Stomach (tissue), 9 donors: ENCODE measurements around the gene SLC4A4. TPM values are rescaled to one million over a fixed set of nuclear protein-coding genes. Genes with fewer than 3 reads are reported as not detected.
A peak's percentile ranks its signal among the peaks of the same experiment; 100 is the strongest.

ENCODE experiments used
- DNase-seq, 2 donors: peaks; one replicate each; pipeline versions ENCODE4 v3.0.0 to v3.0.0-alpha.2; 2013 to 2019
- H3K27ac ChIP-seq, 5 donors: fragments of 200-600 bp in 4 of 5; sonication (generic) in 4 of 5; one replicate each; pipeline ENCODE4 v1.5.1; 2013 to 2019; ENCODE audit warnings: mild to moderate bottlenecking in 1 of 5, moderate library complexity in 1 of 5
- H3K27me3 ChIP-seq, 3 donors: fragments of 200-600 bp; sonication (generic); one replicate each; pipeline ENCODE4 v1.5.1; 2017 to 2019; ENCODE audit warnings: mixed run types in 1 of 3
- H3K36me3 ChIP-seq, 4 donors: fragments of 200-600 bp; sonication (generic); 1 replicate in 3 of 4; 2 replicates in 1 of 4; pipeline ENCODE4 v1.5.1; 2016 to 2019
- H3K4me1 ChIP-seq, 4 donors: fragments of 200-600 bp; sonication (generic); one replicate each; pipeline ENCODE4 v1.5.1; 2016 to 2019
- H3K4me3 ChIP-seq, 4 donors: fragments of 200-600 bp; sonication (generic) in 3 of 4; one replicate each; pipeline ENCODE4 v1.5.1; 2016 to 2019; ENCODE audit warnings: mild to moderate bottlenecking in 1 of 4
- H3K9me3 ChIP-seq, 4 donors: fragments of 200-600 bp; sonication (generic); one replicate each; pipeline ENCODE4 v1.5.1; 2016 to 2019
- EP300 ChIP-seq: sonication (generic); formaldehyde crosslinking; IDR thresholded peaks from one replicate; pipeline ENCODE4 v1.6.1; 2017; ENCODE audit warnings: antibody characterized with exemption
- POLR2A ChIP-seq, 4 donors: fragments of 450-650 bp; IDR thresholded peaks; one replicate each; pipeline ENCODE4 v1.6.1; 2016; ENCODE audit warnings: antibody characterized with exemption in 4 of 4, control low read depth in 2 of 4, mild to moderate bottlenecking in 1 of 4, moderate library complexity in 1 of 4
- POLR2AphosphoS5 ChIP-seq, 3 donors: sonication (generic); formaldehyde crosslinking; IDR thresholded peaks; one replicate each; pipeline ENCODE4 v1.6.1; 2016; ENCODE audit warnings: antibody characterized with exemption in 3 of 3
- WGBS, 5 donors: extraction: QIAGEN DNeasy Blood & Tissue Kit in 3 of 5; methylation state at CpG; one replicate each; pipeline versions ENCODE4 v1.1.5 to v1.1.7; 2013 to 2018; 5-methylcytosine and 5-hydroxymethylcytosine counted together
- intact Hi-C: fragments of 100-400 bp; cut with DNase I; formaldehyde crosslinking; loops from one replicate; pipeline ENCODE4 v1.15.1; 2023; ENCODE audit warnings: low total_unique reads
- polyA plus RNA-seq, 3 donors: library from polyadenylated mRNA; stranded (reverse); fragments of 200-250 nt; gene quantifications; one replicate each; pipeline ENCODE4 v1.2.3, GENCODE V29; 2013
- total RNA-seq, 5 donors: library from RNA; depleted of rRNA; stranded (reverse); fragments of >200 nt; gene quantifications; one replicate each; pipeline versions ENCODE4 v1.1.0 to v1.2.3, GENCODE V29; 2014 to 2016
- TF ChIP-seq, protein P1 (sequence below), 7 experiments: fragments of 450-650 bp in 4 of 7; fragments of 200-600 bp in 3 of 7; sonication (generic) in 3 of 7; IDR thresholded peaks; one replicate each; pipeline ENCODE4 v1.5.1; 2016 to 2019; ENCODE audit warnings: antibody characterized with exemption in 7 of 7, control low read depth in 2 of 7, mild to moderate bottlenecking in 1 of 7
- donor health status: healthy with polysubstance abuse.
- donor health status: Bipolar disorder and iron deficiency.
- donor health status: healthy.

The SLC4A4 gene
- total and polyA plus RNA-seq, 8 donors: 1.8 to 95.3 (median 12.8) TPM

DNA sequence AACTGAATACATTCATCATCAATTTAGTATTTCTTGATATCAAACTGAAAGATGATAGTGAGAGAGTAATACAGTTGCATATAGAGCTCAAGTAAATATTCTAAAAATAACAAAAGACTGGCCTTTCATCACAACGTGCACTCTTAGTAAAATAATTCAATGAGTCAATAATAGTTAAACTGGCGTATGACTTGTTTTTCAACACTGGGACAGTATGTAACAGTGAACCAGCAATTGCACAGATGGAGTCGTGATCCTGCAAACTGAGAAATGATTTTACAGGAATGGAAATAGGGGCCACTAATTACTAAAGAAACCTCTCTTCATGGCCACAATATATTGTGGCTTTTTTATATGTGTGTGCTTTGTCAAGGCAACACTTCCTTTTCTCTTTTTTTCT, 137.4 kb downstream of the SLC4A4 start:
- peaks cover 0 to 12% (median 7%) of the 10 kb centered on the region in 4 donors for H3K36me3 ChIP-seq
- WGBS, 5 donors: 40 to 69% (median 50%) methylated on average over 3 of the region's 3 CpGs
- intact Hi-C loops: no loop called here
- TF ChIP-seq, protein P1, sequence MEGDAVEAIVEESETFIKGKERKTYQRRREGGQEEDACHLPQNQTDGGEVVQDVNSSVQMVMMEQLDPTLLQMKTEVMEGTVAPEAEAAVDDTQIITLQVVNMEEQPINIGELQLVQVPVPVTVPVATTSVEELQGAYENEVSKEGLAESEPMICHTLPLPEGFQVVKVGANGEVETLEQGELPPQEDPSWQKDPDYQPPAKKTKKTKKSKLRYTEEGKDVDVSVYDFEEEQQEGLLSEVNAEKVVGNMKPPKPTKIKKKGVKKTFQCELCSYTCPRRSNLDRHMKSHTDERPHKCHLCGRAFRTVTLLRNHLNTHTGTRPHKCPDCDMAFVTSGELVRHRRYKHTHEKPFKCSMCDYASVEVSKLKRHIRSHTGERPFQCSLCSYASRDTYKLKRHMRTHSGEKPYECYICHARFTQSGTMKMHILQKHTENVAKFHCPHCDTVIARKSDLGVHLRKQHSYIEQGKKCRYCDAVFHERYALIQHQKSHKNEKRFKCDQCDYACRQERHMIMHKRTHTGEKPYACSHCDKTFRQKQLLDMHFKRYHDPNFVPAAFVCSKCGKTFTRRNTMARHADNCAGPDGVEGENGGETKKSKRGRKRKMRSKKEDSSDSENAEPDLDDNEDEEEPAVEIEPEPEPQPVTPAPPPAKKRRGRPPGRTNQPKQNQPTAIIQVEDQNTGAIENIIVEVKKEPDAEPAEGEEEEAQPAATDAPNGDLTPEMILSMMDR (IDR thresholded peaks at IDR 0.05): no peak
- TF ChIP-seq POLR2AphosphoS5 (IDR thresholded peaks at IDR 0.05): no peak
- no peak for TF ChIP-seq EP300
- no peak for TF ChIP-seq POLR2A (IDR thresholded peaks at IDR 0.05)
- peaks cover 0 to 7% (median 0%) of the 10 kb centered on the region in 4 donors for H3K4me1 ChIP-seq
- no peak overlapping the region for H3K4me3 ChIP-seq
- DNase-seq: no peak
- H3K27me3 ChIP-seq: no peaks in the 10 kb centered on the region
- no peak overlapping the region for H3K27ac ChIP-seq
- no peaks in the 10 kb centered on the region for H3K9me3 ChIP-seq

DNA sequence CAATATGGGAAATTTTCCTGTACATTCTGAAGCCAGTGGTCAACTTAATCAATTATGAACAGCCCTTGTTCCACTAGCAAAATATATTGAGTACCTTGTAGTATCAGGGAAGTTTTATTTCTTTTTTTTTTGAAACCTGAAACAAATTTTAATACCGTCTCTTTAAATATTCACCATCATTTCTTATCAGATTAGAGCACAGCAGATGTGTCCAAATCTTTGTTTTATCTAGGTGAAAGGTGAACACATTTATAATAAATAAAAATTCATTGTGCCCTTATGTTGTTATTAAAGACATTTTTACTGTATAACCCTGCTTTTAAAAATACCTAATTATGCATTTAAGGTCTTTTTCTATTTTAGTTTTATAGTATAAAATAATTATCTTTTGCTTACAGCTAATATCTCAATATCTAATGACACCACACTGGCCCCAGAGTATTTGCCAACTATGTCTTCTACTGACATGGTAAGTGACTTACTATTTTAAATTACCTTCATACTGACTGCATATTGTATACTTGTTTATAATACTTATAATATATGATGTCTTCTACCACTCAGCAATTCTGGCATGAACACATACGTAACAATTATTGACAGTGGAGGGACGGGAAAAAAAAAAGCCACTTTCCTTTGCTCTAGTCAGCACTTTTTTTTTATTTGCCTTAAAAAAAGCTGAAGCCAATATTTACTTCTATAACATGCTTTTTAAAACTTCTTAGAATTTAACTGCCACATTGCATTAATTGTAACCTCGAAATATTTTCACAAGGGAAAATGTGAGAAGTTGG, 147.9 kb downstream of the SLC4A4 start:
- 50 to 61% (median 58%) methylated on average over 4 of the region's 4 CpGs for WGBS, 5 donors
- DNase-seq: no peak
- H3K4me3 ChIP-seq: no peak overlapping the region
- H3K9me3 ChIP-seq: no peaks in the 10 kb centered on the region
- no peaks in the 10 kb centered on the region for H3K36me3 ChIP-seq
- no peaks in the 10 kb centered on the region for H3K27me3 ChIP-seq
- intact Hi-C loops: no loop called here
- TF ChIP-seq, protein P1 (IDR thresholded peaks at IDR 0.05): no peak
- no peak for TF ChIP-seq EP300
- TF ChIP-seq POLR2AphosphoS5 (IDR thresholded peaks at IDR 0.05): no peak
- TF ChIP-seq POLR2A (IDR thresholded peaks at IDR 0.05): no peak
- peaks cover 0 to 8% (median 3%) of the 10 kb centered on the region in 4 donors for H3K4me1 ChIP-seq
- no peak overlapping the region for H3K27ac ChIP-seq

DNA sequence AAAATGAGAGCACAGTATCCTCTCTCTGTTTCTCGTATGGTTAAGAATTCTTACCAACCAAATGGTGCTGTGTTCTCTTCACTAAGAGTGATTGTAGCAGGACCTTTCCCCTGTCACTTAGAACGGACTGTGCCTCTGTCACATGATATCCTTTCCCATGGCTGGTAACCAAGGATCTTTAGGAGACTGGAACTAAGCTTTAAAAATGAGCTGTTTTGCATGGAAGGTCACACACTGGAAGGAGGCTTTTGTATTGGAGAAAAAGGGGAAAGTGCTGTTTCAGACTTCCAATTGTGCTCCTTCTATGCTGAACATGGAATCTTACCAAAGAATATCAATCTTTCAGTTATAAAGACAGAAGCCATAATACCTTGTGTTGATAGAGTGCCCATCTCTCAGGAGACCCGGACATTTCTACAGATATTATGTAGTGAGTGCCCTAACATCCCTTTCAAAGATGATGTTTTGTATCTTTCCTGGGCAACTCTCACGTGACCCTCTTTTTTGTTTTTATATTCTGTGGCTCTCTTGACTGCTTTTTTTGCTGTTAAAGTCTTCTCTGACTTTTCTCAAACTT, 148.6 kb downstream of the SLC4A4 start:
- TF ChIP-seq POLR2A (IDR thresholded peaks at IDR 0.05): no peak
- TF ChIP-seq, protein P1 (IDR thresholded peaks at IDR 0.05): no peak
- no peak for TF ChIP-seq POLR2AphosphoS5 (IDR thresholded peaks at IDR 0.05)
- TF ChIP-seq EP300: no peak
- Histone ChIP-seq H3K27me3 (no peaks in the 10 kb centered on the region), H3K4me1 (peaks cover 0 to 8% (median 3%) of the 10 kb centered on the region in 4 donors), H3K9me3 (no peaks in the 10 kb centered on the region), H3K36me3 (no peaks in the 10 kb centered on the region), H3K4me3 (no peak overlapping the region), H3K27ac (no peak overlapping the region)
- DNase-seq: peak in 1 of 2 donors; percentile 48
- intact Hi-C loops: no loop called here
- 58 to 73% (median 61%) methylated on average over 4 of the region's 4 CpGs for WGBS, 5 donors

DNA sequence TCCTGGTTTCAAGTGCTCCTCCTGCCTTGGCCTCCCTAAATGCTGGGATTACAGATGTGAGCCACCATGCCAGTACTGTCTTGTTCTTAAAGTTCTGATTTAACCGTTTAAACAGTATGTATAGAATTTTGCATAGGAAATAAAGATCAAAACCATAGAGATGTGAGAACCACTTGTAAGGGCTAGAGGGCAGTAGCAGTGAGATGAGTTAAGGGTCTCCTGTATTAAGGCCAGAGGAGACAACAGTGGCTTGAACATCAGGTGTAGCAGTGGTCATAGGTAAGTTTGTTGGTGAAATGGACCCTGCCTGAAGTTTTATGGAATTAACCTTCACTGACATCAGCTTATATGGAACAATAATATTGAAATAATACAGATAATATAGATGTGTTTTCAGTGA, 155.7 kb downstream of the SLC4A4 start:
- TF ChIP-seq POLR2AphosphoS5 (IDR thresholded peaks at IDR 0.05): no peak
- TF ChIP-seq, protein P1 (IDR thresholded peaks at IDR 0.05): no peak
- no peak for TF ChIP-seq EP300
- no peak for TF ChIP-seq POLR2A (IDR thresholded peaks at IDR 0.05)
- Histone ChIP-seq H3K4me1 (no peaks in the 10 kb centered on the region), H3K4me3 (no peak overlapping the region), H3K27me3 (no peaks in the 10 kb centered on the region), H3K9me3 (no peaks in the 10 kb centered on the region), H3K36me3 (no peaks in the 10 kb centered on the region), H3K27ac (no peak overlapping the region)
- no peak for DNase-seq
- intact Hi-C loops: no loop called here
- WGBS, 5 donors: 74 to 95% (median 78%) methylated on average over 1 of the region's 1 CpG
